HepG2 (cell line): ENCODE measurements around the gene MYLK. TPM values are rescaled to one million over a fixed set of nuclear protein-coding genes. Genes with fewer than 3 reads are reported as not detected.

Source experiments
- EP300 ChIP-seq, 3 experiments: sonication (generic) in 1 of 3; formaldehyde crosslinking in 1 of 3; IDR thresholded peaks; 2 replicates each; pipeline versions ENCODE4 v1.5.1 to v1.6.1; 2011 to 2020; ENCODE audit warnings: low read depth in 2 of 3, low read length in 2 of 3, borderline replicate concordance in 1 of 3, improper control_type of control experiment in 1 of 3, mild to moderate bottlenecking in 1 of 3, missing genetic modification reagents in 1 of 3, moderate library complexity in 1 of 3
- GABPB1 ChIP-seq: IDR thresholded peaks from 2 replicates; pipeline ENCODE4 v1.6.1; 2016; ENCODE audit warnings: mild to moderate bottlenecking, missing genetic modification reagents, moderate library complexity, missing compliant biosample characterization
- KIAA2018 ChIP-seq: sonication (generic); formaldehyde crosslinking; IDR thresholded peaks from 2 replicates; pipeline ENCODE4 v1.5.0; 2020; ENCODE audit warnings: mild to moderate bottlenecking, missing genetic modification reagents, borderline replicate concordance
- MTA3 ChIP-seq: sonication (generic); formaldehyde crosslinking; IDR thresholded peaks from 2 replicates; pipeline ENCODE4 v1.4.0; 2020; ENCODE audit warnings: missing genetic modification reagents
- RARG ChIP-seq: sonication (generic); formaldehyde crosslinking; IDR thresholded peaks from 2 replicates; pipeline ENCODE4 v1.4.0; 2020; ENCODE audit warnings: low read depth, mild to moderate bottlenecking, missing genetic modification reagents
- REPIN1 ChIP-seq: sonication (generic); formaldehyde crosslinking; IDR thresholded peaks from 2 replicates; pipeline ENCODE4 v1.8.0; 2022; ENCODE audit warnings: missing genetic modification reagents, low read depth, mild to moderate bottlenecking, borderline replicate concordance
- XRCC5 ChIP-seq: fragments of 200-400 bp; formaldehyde crosslinking; optimal IDR thresholded peaks from 2 replicates; pipeline ENCODE3; 2017; ENCODE audit warnings: mild to moderate bottlenecking, low read length
- YEATS4 ChIP-seq: sonication (generic); formaldehyde crosslinking; IDR thresholded peaks from 2 replicates; pipeline ENCODE4 v1.4.0; 2020; ENCODE audit warnings: missing genetic modification reagents, borderline replicate concordance
- ZBTB2 ChIP-seq: sonication (generic); formaldehyde crosslinking; IDR thresholded peaks from 2 replicates; pipeline ENCODE4 v1.8.0; 2022; ENCODE audit warnings: low read depth, missing genetic modification reagents
- ZNF143 ChIP-seq: sonication (generic); formaldehyde crosslinking; IDR thresholded peaks from 2 replicates; pipeline ENCODE4 v1.4.0; 2020; ENCODE audit warnings: missing genetic modification reagents
- ZNF333 ChIP-seq: sonication (generic); formaldehyde crosslinking; IDR thresholded peaks from 2 replicates; pipeline ENCODE4 v1.4.0; 2020; ENCODE audit warnings: mild to moderate bottlenecking, missing genetic modification reagents, borderline replicate concordance
- ZNF609 ChIP-seq: sonication (generic); formaldehyde crosslinking; IDR thresholded peaks from 2 replicates; pipeline ENCODE4 v1.4.0; 2020; ENCODE audit warnings: mild to moderate bottlenecking, missing genetic modification reagents, borderline replicate concordance
- polyA plus RNA-seq, 8 experiments: library from polyadenylated mRNA; depleted of rRNA in 3 of 8; stranded (reverse) in 7 of 8; unstranded in 1 of 8; fragments of >200 nt; fragmentation: Illumina TruSeq in 4 of 8; extraction: Trizol in 4 of 8; gene quantifications; 2 replicates each; pipeline versions ENCODE4 v1.2.1 to v1.2.3, GENCODE V29; 2011 to 2016; ENCODE audit warnings: low read depth in 4 of 8, missing spikeins in 1 of 8, mixed read lengths in 1 of 8; ENCODE audit not compliant: insufficient read depth in 1 of 8
- total RNA-seq, 5 experiments: library from RNA; depleted of rRNA; stranded (reverse); fragments of >200 nt; fragmentation: Illumina TruSeq; extraction: Trizol; gene quantifications; 2 replicates each; pipeline ENCODE4 v1.2.3, GENCODE V29; 2016; ENCODE audit warnings: low read depth in 1 of 5

The MYLK gene
- total and polyA plus RNA-seq, 2 of the 13 experiments (the other 11 are each of a cell fraction or from before 2014, with no cell fraction given): 10.6 to 34.9 TPM

- TF ChIP-seq KIAA2018 (CRISPR knock-in tag): no peak
- no peak for TF ChIP-seq ZNF333 (CRISPR knock-in tag)
- no peak; the same call in 1 of the 2 replicates for TF ChIP-seq REPIN1 (CRISPR knock-in tag)
- TF ChIP-seq ZBTB2: no peak
- TF ChIP-seq RARG: no peak
- TF ChIP-seq EP300 (IDR thresholded peaks at IDR 0.05; ENCODE audit: low read depth in 2 of 2, low read length in 2 of 2): peak; percentile 85 to 96
- peak; percentile 92 for TF ChIP-seq EP300 (CRISPR knock-in tag; IDR thresholded peaks at IDR 0.05; ENCODE audit: borderline replicate concordance)
- peak; percentile 46 for TF ChIP-seq XRCC5
- TF ChIP-seq YEATS4 (CRISPR knock-in tag): peak; percentile 72
- TF ChIP-seq MTA3 (CRISPR knock-in tag): no peak
- peak; percentile 28; the same call in 1 of the 2 replicates for TF ChIP-seq GABPB1 (CRISPR knock-in tag)
- peak; percentile 76 for TF ChIP-seq ZNF143
- TF ChIP-seq ZNF609: peak; percentile 88
Observed at GRCh38 chr3:123605789-123606234, 278.3 kb downstream of the MYLK start (continued).
